GM12878 (cell line): ENCODE measurements around the gene PCAT6. TPM values are rescaled to one million over a fixed set of nuclear protein-coding genes. Genes with fewer than 3 reads are reported as not detected.

ENCODE experiments used
- ATAC-seq: fragments of 200-7000 bp; cut with Tn5 transposase; 3 replicates; pipeline ENCODE4 v1.9.1; 2020; ENCODE audit warnings: mild to moderate bottlenecking, moderate library complexity
- BruUV-seq: library from RNA; stranded (reverse); fragments of 400-500 nt; replicated peaks from 2 replicates; lab custom pipeline; 2021; lab: Mats Ljungman, UMichigan
- CTCF ChIA-PET: fragments of 300-600 bp; sonication (Branson Sonifier 250); formaldehyde crosslinking; extraction: SDS; loops from one replicate; lab custom pipeline; 2021; ENCODE audit warnings: inconsistent platforms; lab: Yijun Ruan, JAX
- POLR2A ChIA-PET: fragments of 350-600 bp; formaldehyde crosslinking; extraction: SDS; loops from one replicate; lab custom pipeline; 2021; ENCODE audit warnings: inconsistent platforms; lab: Charles Lee
- RAD21 ChIA-PET: fragments of 300-600 bp; sonication (Branson Sonifier 250); formaldehyde crosslinking; loops from one replicate; lab custom pipeline; 2023; ENCODE audit warnings: antibody characterized with exemption; ENCODE audit not compliant: unreplicated experiment; lab: Charles Lee
- SMC1A ChIA-PET: fragments of 300-600 bp; sonication (Branson Sonifier 250); formaldehyde crosslinking; loops from one replicate; lab custom pipeline; 2023; ENCODE audit not compliant: unreplicated experiment, uncharacterized antibody; lab: Charles Lee
- DNase-seq: peaks from one replicate; pipeline ENCODE4 v3.0.0-alpha.2; 2011; ENCODE audit warnings: low read depth, low spot score
- FAIRE-seq: peaks from 3 replicates; lab custom pipeline; 2011; peaks lifted over from hg19 to GRCh38; lab: Jason Lieb, UNC
- H2AFZ ChIP-seq: 2 replicates; pipeline ENCODE4 v1.6.0; 2011; ENCODE audit warnings: low read depth, low read length, control low read depth; ENCODE audit not compliant: control insufficient read depth
- H3K27ac ChIP-seq: 2 replicates; pipeline ENCODE4 v1.5.1; 2011; ENCODE audit warnings: control low read depth; ENCODE audit not compliant: control insufficient read depth, insufficient read depth
- H3K27me3 ChIP-seq, 2 experiments: replicated peaks in 1 of 2; 2 replicates each; pipeline versions ENCODE4 v1.6.0 to v1.6.1; 2011; ENCODE audit warnings: low read length in 1 of 2; ENCODE audit not compliant: control insufficient read depth in 2 of 2, insufficient read depth in 2 of 2
- H3K36me3 ChIP-seq, 2 experiments: 2 replicates each; pipeline ENCODE4 v1.5.1; 2011; ENCODE audit warnings: low read length in 1 of 2; ENCODE audit not compliant: control insufficient read depth in 2 of 2, insufficient read depth in 2 of 2
- H3K4me1 ChIP-seq: 2 replicates; pipeline ENCODE4 v1.6.1; 2011; ENCODE audit warnings: mild to moderate bottlenecking, low read length, moderate library complexity, mixed read lengths; ENCODE audit not compliant: control insufficient read depth, insufficient read depth
- H3K4me2 ChIP-seq: 2 replicates; pipeline ENCODE4 v1.6.0; 2011; ENCODE audit warnings: control low read depth; ENCODE audit not compliant: control insufficient read depth, insufficient read depth
- H3K4me3 ChIP-seq: fragments of 200-600 bp; sonication (generic); 2 replicates; pipeline ENCODE4 v1.5.1; 2016
- H3K79me2 ChIP-seq: 2 replicates; pipeline ENCODE4 v1.6.0; 2011; ENCODE audit warnings: low read length; ENCODE audit not compliant: control insufficient read depth, insufficient read depth
- H3K9ac ChIP-seq: 2 replicates; pipeline ENCODE4 v1.8.0; 2011; ENCODE audit warnings: low read length, control low read depth, mixed read lengths; ENCODE audit not compliant: control insufficient read depth, insufficient read depth
- H3K9me3 ChIP-seq: replicated peaks from 3 replicates; pipeline ENCODE4 v1.5.1; 2011; ENCODE audit warnings: mild to moderate bottlenecking, low read length; ENCODE audit not compliant: control insufficient read depth, insufficient read depth
- H4K20me1 ChIP-seq: 2 replicates; pipeline ENCODE4 v1.6.0; 2011; ENCODE audit not compliant: control insufficient read depth, insufficient read depth
- CBX3 ChIP-seq: fragments of 200-600 bp; sonication (generic); IDR thresholded peaks from 2 replicates; pipeline ENCODE4 v1.6.1; 2016; ENCODE audit warnings: low read depth, borderline replicate concordance
- EGR1 ChIP-seq, 2 experiments: IDR thresholded peaks; 1 replicate in 1 of 2; 2 replicates in 1 of 2; pipeline ENCODE4 v1.6.1; 2011 to 2012; ENCODE audit warnings: low read depth in 2 of 2, low read length in 2 of 2, borderline replicate concordance in 1 of 2, mild to moderate bottlenecking in 1 of 2, moderate library complexity in 1 of 2
- MYC ChIP-seq: IDR thresholded peaks from 2 replicates; pipeline ENCODE4 v1.6.1; 2011; ENCODE audit warnings: mild to moderate bottlenecking, low read length, moderate library complexity, inconsistent platforms; ENCODE audit not compliant: insufficient read depth, insufficient replicate concordance, insufficient read length, severe bottlenecking
- NFYA ChIP-seq: IDR thresholded peaks from 2 replicates; pipeline ENCODE4 v1.6.1; 2011; ENCODE audit warnings: low read depth, mild to moderate bottlenecking, low read length, improper control_type of control experiment, borderline replicate concordance
- RELB ChIP-seq: fragments of 450-650 bp; IDR thresholded peaks from 2 replicates; pipeline ENCODE4 v1.6.1; 2017; ENCODE audit warnings: low read depth, mild to moderate bottlenecking, moderate library complexity
- SKIL ChIP-seq: fragments of 450-650 bp; IDR thresholded peaks from 2 replicates; pipeline ENCODE4 v1.6.1; 2017; ENCODE audit warnings: mild to moderate bottlenecking, low read depth, inconsistent platforms; ENCODE audit not compliant: poor library complexity, severe bottlenecking
- WRNIP1 ChIP-seq: IDR thresholded peaks from 2 replicates; pipeline ENCODE4 v1.6.1; 2011; ENCODE audit warnings: low read depth, low read length, improper control_type of control experiment, borderline replicate concordance
- WGBS: methylation state at CpG from one replicate; pipeline ENCODE4 v1.1.6; 2016; ENCODE audit warnings: low lambda C conversion rate; ENCODE audit not compliant: insufficient replicate concordance, insufficient coverage; ENCODE audit errors: missing lambda C conversion rate; 5-methylcytosine and 5-hydroxymethylcytosine counted together
- in situ Hi-C: fragments of 300-500 bp; cut with MboI; formaldehyde crosslinking; loops from 9 replicates; pipeline ENCODE4 v1.14.3; 2018; ENCODE audit warnings: mixed read lengths
- intact Hi-C: fragments of 100-400 bp; cut with micrococcal nuclease; formaldehyde crosslinking; loops from one replicate; pipeline ENCODE4 v1.14.2; 2022; ENCODE audit not compliant: unreplicated experiment
- polyA plus RNA-seq, 11 experiments: library from polyadenylated mRNA; depleted of rRNA in 4 of 11; unstranded in 6 of 11; stranded (reverse) in 5 of 11; fragments of >200 nt; fragmentation: Nextera tagmentation in 4 of 11; fragmentation: Illumina TruSeq in 1 of 11; extraction: Ambion mirVana in 4 of 11; extraction: Trizol in 1 of 11; gene quantifications; 1 replicate in 1 of 11; 2 replicates in 10 of 11; pipeline versions ENCODE4 v1.2.1 to v1.2.3, GENCODE V29; 2011 to 2016; ENCODE audit warnings: inconsistent platforms in 2 of 11, missing spikeins in 2 of 11, low read depth in 1 of 11
- total RNA-seq, 4 experiments: library from RNA; depleted of rRNA in 3 of 4; stranded (reverse); fragments of >200 nt in 3 of 4; fragmentation: Illumina TruSeq in 1 of 4; extraction: Trizol in 1 of 4; gene quantifications; 2 replicates each; pipeline versions ENCODE4 v1.2.1 to v1.2.3, GENCODE V29; 2013 to 2021

Gene PCAT6
- total and polyA plus RNA-seq, 10 of the 15 experiments (the other 5 are each of a cell fraction or from before 2014, with no cell fraction given): 0.16 to 0.83 (median 0.48) TPM; not detected in 4

GRCh38 chr1:202812176-202813026 is 1.6 kb downstream of the PCAT6 start:
- Histone ChIP-seq H3K27ac (no peak overlapping the region), H3K4me3 (peak overlapping the region; percentile 81), H4K20me1 (no peaks in the 10 kb centered on the region), H3K4me1 (peaks cover 3% of the 10 kb centered on the region; the same call in 1 of the 2 replicates), H3K4me2 (peak overlapping the region; percentile 79; the same call in 1 of the 2 replicates), H3K79me2 (no peaks in the 10 kb centered on the region; the same call in none of the 2 replicates), H3K36me3 (no peaks in the 10 kb centered on the region), H3K9me3 (no peaks in the 10 kb centered on the region), H3K27me3 (no peaks in the 10 kb centered on the region; a peak in 3 of 4 replicates), H2AFZ (no peak overlapping the region), H3K9ac (no peak overlapping the region)
- TF ChIP-seq EGR1 (IDR thresholded peaks at IDR 0.05; ENCODE audit: borderline replicate concordance in 1 of 2, low read depth in 2 of 2, low read length in 2 of 2) (no peak), WRNIP1 (no peak), CBX3 (no peak)
- ChIA-PET RAD21 (no interaction called here), CTCF (interaction anchor here (1.3 kb wide), 1 partner anchor 27 kb away, joined by 3 read pairs; no protein-coding TSS in a partner anchor), POLR2A (interaction anchor here (0.9 to 1.0 kb wide), 2 partner anchors 9 kb away, joined by 3 read pairs; no protein-coding TSS in a partner anchor), SMC1A (interaction anchor here (1.0 to 1.9 kb wide), 4 partner anchors 9 to 30 kb away, joined by 3 to 6 read pairs (median 4); no protein-coding TSS in a partner anchor)
- in situ Hi-C loops (no loop called here), intact Hi-C loops (no loop called here)
- no peak for FAIRE-seq
- DNase-seq: no peak
- ATAC-seq: no peak
- no TSS peak for BruUV-seq
- whole genome bisulfite sequencing: 40% methylated on average over 9 of the region's 9 CpGs

- H3K36me3 ChIP-seq: no peaks in the 10 kb centered on the region
- H3K4me1 ChIP-seq: peaks cover 3% of the 10 kb centered on the region; the same call in 1 of the 2 replicates
- BruUV-seq: no TSS peak
- DNase-seq: no peak
- no peak overlapping the region for H2AFZ ChIP-seq
- in situ Hi-C loops: no loop called here
- WGBS: 9% methylated on average over 10 of the region's 10 CpGs
- ChIA-PET CTCF (no interaction called here), POLR2A (no interaction called here), SMC1A (interaction anchor here (0.6 to 1.4 kb wide), 3 partner anchors 9 to 14 kb away, joined by 3 to 5 read pairs (median 3); no protein-coding TSS in a partner anchor), RAD21 (no interaction called here)
- no peak overlapping the region for H3K9ac ChIP-seq
- intact Hi-C loops: no loop called here
- H3K79me2 ChIP-seq: no peaks in the 10 kb centered on the region
- no peaks in the 10 kb centered on the region for H4K20me1 ChIP-seq
- no peak for ATAC-seq
- H3K27ac ChIP-seq: no peak overlapping the region
- no peak for FAIRE-seq
- no peak overlapping the region for H3K4me2 ChIP-seq
- H3K4me3 ChIP-seq: no peak overlapping the region
- no peaks in the 10 kb centered on the region for H3K9me3 ChIP-seq
- no peaks in the 10 kb centered on the region; a peak in 3 of 4 replicates for H3K27me3 ChIP-seq
- TF ChIP-seq NFYA (no peak), RELB (no peak), MYC (no peak), SKIL (no peak)
These were observed 4.4 kb downstream of the PCAT6 start for GRCh38 chr1:202815120-202815519.
